ENCODE data around the gene MGLL. TPM values are rescaled to one million over a fixed set of nuclear protein-coding genes. Genes with fewer than 3 reads are reported as not detected.

Gene MGLL
- total and polyA plus RNA-seq, 2 donors from 2014 or later = 74.2 to 250 TPM

GRCh38 chr3:127780536-127781400 lies 41.5 kb downstream of the MGLL start:
- no peak overlapping the region for H3K9ac ChIP-seq (ENCODE audit: low read length in 3 of 3)
- FAIRE-seq = no peak
- H3K27ac ChIP-seq (ENCODE audit: low read depth in 2 of 2, low read length in 2 of 2) = no peak overlapping the region
- H3K4me3 ChIP-seq (ENCODE audit: low read length in 3 of 3) = no peak overlapping the region
- no peak for DNase-seq
- H3K27me3 ChIP-seq (ENCODE audit: control insufficient read depth, insufficient read depth, low read length) = no peaks in the 10 kb centered on the region
- intact Hi-C loops (cut with DNase I) = no loop called here
- H3K36me3 ChIP-seq (ENCODE audit: control insufficient read depth in 2 of 3, insufficient read depth in 3 of 3, low read length in 3 of 3) = peaks cover 0 to 4% (median 3%) of the 10 kb centered on the region in 3 donors
- TF ChIP-seq, protein P1, sequence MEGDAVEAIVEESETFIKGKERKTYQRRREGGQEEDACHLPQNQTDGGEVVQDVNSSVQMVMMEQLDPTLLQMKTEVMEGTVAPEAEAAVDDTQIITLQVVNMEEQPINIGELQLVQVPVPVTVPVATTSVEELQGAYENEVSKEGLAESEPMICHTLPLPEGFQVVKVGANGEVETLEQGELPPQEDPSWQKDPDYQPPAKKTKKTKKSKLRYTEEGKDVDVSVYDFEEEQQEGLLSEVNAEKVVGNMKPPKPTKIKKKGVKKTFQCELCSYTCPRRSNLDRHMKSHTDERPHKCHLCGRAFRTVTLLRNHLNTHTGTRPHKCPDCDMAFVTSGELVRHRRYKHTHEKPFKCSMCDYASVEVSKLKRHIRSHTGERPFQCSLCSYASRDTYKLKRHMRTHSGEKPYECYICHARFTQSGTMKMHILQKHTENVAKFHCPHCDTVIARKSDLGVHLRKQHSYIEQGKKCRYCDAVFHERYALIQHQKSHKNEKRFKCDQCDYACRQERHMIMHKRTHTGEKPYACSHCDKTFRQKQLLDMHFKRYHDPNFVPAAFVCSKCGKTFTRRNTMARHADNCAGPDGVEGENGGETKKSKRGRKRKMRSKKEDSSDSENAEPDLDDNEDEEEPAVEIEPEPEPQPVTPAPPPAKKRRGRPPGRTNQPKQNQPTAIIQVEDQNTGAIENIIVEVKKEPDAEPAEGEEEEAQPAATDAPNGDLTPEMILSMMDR (IDR thresholded peaks at IDR 0.05; ENCODE audit: borderline replicate concordance, extremely low read depth, insufficient read depth) = no peak
- peaks cover 0 to 5% (median 0%) of the 10 kb centered on the region in 3 donors for H3K9me3 ChIP-seq (ENCODE audit: control insufficient read depth in 2 of 3, insufficient read depth in 1 of 3, low read length in 3 of 3)
- peaks cover 3 to 19% (median 19%) of the 10 kb centered on the region in 3 donors for H3K4me1 ChIP-seq (ENCODE audit: control insufficient read depth in 2 of 3, insufficient read depth in 2 of 3, low read depth in 1 of 3, low read length in 3 of 3)

DNA sequence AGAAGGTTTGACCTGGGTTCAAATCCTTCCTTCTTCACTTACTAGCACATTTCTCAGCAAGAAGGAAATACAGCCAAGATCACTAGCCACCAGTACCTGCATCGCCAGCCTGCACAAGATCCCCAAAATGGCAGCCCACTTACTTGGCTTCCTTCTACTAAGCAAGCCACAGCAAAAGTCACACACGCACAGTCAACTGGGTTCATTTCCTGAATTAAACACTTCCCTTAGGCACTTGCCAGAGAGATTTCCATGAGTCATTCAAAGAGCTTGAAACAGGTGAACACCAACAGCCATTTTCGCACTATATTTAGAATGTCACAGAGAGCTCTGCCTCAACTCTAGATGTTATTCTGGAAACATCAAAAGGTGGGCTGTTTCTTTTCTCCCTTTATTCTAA lies 42.6 kb downstream of the MGLL start:
- Histone ChIP-seq H3K9ac (ENCODE audit: low read length in 3 of 3) (no peak overlapping the region), H3K27me3 (ENCODE audit: control insufficient read depth, insufficient read depth, low read length) (no peaks in the 10 kb centered on the region), H3K4me1 (ENCODE audit: control insufficient read depth in 2 of 3, insufficient read depth in 2 of 3, low read depth in 1 of 3, low read length in 3 of 3) (peaks cover 3 to 22% (median 13%) of the 10 kb centered on the region in 3 donors), H3K36me3 (ENCODE audit: control insufficient read depth in 2 of 3, insufficient read depth in 3 of 3, low read length in 3 of 3) (peaks cover 0 to 4% (median 3%) of the 10 kb centered on the region in 3 donors), H3K27ac (ENCODE audit: low read depth in 2 of 2, low read length in 2 of 2) (peak overlapping the region; percentile 13 to 26), H3K9me3 (ENCODE audit: control insufficient read depth in 2 of 3, insufficient read depth in 1 of 3, low read length in 3 of 3) (peaks cover 0 to 5% (median 0%) of the 10 kb centered on the region in 3 donors), H3K4me3 (ENCODE audit: low read length in 3 of 3) (no peak overlapping the region)
- DNase-seq (no peak), FAIRE-seq (no peak)
- intact Hi-C loops (cut with DNase I) = no loop called here
- TF ChIP-seq, protein P1 (IDR thresholded peaks at IDR 0.05; ENCODE audit: borderline replicate concordance, extremely low read depth, insufficient read depth) = no peak

DNA sequence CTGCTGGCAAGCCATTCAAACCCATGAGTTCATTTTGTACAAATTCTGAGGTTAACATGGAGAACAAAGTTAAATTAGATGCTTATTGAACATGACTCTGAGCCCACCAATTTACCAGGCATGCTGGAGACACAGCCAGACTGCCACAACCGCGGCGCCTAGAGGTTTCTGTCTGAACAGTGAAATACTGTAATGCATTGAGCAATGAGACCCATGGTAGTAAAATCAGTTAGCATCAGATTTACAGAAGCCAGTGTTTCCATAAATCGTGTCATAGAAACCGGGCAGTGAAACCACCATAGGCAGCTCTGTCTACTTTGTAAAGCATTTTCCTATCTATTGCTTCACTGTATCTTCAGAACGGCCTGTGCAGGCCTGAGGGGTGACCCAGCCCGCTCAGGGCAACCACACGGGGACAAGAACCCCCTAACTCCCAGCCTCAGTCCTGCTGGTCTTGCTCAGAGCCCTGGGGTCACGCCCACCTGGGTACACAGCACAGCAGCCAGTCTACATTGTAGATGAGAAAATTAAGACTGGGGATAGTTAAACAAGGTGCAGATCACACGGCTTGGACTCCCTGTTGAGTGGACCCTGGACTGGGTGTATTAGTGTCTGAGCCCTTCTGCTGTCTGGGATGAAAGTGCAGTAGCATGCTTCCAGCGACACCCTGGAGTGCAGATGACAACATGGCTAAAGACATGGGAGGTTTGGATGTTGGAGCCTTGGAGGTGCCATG lies 44.2 kb downstream of the MGLL start:
- Histone ChIP-seq H3K36me3 (ENCODE audit: control insufficient read depth in 2 of 3, insufficient read depth in 3 of 3, low read length in 3 of 3) (peaks cover 0 to 4% (median 3%) of the 10 kb centered on the region in 3 donors), H3K27ac (ENCODE audit: low read depth in 2 of 2, low read length in 2 of 2) (no peak overlapping the region), H3K4me1 (ENCODE audit: control insufficient read depth in 2 of 3, insufficient read depth in 2 of 3, low read depth in 1 of 3, low read length in 3 of 3) (peaks cover 3 to 10% (median 7%) of the 10 kb centered on the region in 3 donors), H3K27me3 (ENCODE audit: control insufficient read depth, insufficient read depth, low read length) (no peaks in the 10 kb centered on the region), H3K9me3 (ENCODE audit: control insufficient read depth in 2 of 3, insufficient read depth in 1 of 3, low read length in 3 of 3) (peaks cover 0 to 5% (median 0%) of the 10 kb centered on the region in 3 donors), H3K4me3 (ENCODE audit: low read length in 3 of 3) (no peak overlapping the region), H3K9ac (ENCODE audit: low read length in 3 of 3) (no peak overlapping the region)
- intact Hi-C loops (cut with DNase I) = no loop called here
- TF ChIP-seq, protein P1 (IDR thresholded peaks at IDR 0.05; ENCODE audit: borderline replicate concordance, extremely low read depth, insufficient read depth) = no peak
- FAIRE-seq = no peak
- DNase-seq = no peak

Data from kidney (tissue), 14 donors.